Transverse colon (tissue), 4 donors: ENCODE data around the gene PIP5K1B. TPM values are rescaled to one million over a fixed set of nuclear protein-coding genes. Genes with fewer than 3 reads are reported as not detected.

Experiments
- DNase-seq: peaks from one replicate; pipeline ENCODE4 v3.0.0-alpha.2; 2019
- H3K27ac ChIP-seq, 4 donors: fragments of 200-600 bp; sonication (generic); 2 replicates each; pipeline ENCODE4 v1.5.1; 2016 to 2018; ENCODE audit warnings: inconsistent platforms in 4 of 4
- H3K27me3 ChIP-seq: fragments of 200-600 bp; sonication (generic); 2 replicates; pipeline ENCODE4 v1.5.1; 2017; ENCODE audit warnings: inconsistent platforms
- H3K36me3 ChIP-seq, 4 donors: fragments of 200-600 bp; sonication (generic); 2 replicates each; pipeline ENCODE4 v1.5.1; 2017 to 2019; ENCODE audit warnings: inconsistent platforms in 4 of 4
- H3K4me1 ChIP-seq, 4 donors: fragments of 200-600 bp; sonication (generic); 2 replicates each; pipeline ENCODE4 v1.5.1; 2017 to 2020; ENCODE audit warnings: inconsistent platforms in 4 of 4
- H3K4me3 ChIP-seq, 4 donors: fragments of 200-600 bp; sonication (generic); 1 replicate in 1 of 4; 2 replicates in 3 of 4; pipeline versions ENCODE4 v1.5.1 to v1.6.1; 2017 to 2019; ENCODE audit warnings: inconsistent platforms in 4 of 4
- H3K9me3 ChIP-seq, 2 donors: fragments of 200-600 bp; sonication (generic); 2 replicates each; pipeline ENCODE4 v1.5.1; 2017 to 2019; ENCODE audit warnings: inconsistent platforms in 2 of 2
- EP300 ChIP-seq: sonication (generic); formaldehyde crosslinking; IDR thresholded peaks from one replicate; pipeline ENCODE4 v1.6.1; 2017; ENCODE audit warnings: antibody characterized with exemption, low read depth
- POLR2A ChIP-seq: fragments of 450-650 bp; IDR thresholded peaks from one replicate; pipeline ENCODE4 v1.6.1; 2016; ENCODE audit warnings: antibody characterized with exemption, mild to moderate bottlenecking, moderate library complexity
- POLR2AphosphoS5 ChIP-seq, 3 donors: sonication (generic); formaldehyde crosslinking; IDR thresholded peaks; one replicate each; pipeline ENCODE4 v1.6.1; 2016; ENCODE audit warnings: antibody characterized with exemption in 3 of 3
- WGBS, 2 donors: methylation state at CpG; one replicate each; pipeline ENCODE4 v1.1.5; 2018; ENCODE audit warnings: low coverage in 1 of 2; 5-methylcytosine and 5-hydroxymethylcytosine counted together
- in situ Hi-C, 4 donors: fragments of 200-750 bp; cut with MboI; loops; one replicate each; pipeline versions ENCODE4 v1.15.0 to v1.15.1; 2017; ENCODE audit warnings: low sequenced_read_pairs in 3 of 4, low pct_ligation_motif_present in 1 of 4, low pct_unique_long_range_greater_than_20kb in 1 of 4
- intact Hi-C: fragments of 100-400 bp; cut with DNase I; formaldehyde crosslinking; loops from one replicate; pipeline ENCODE4 v1.15.1; 2023; ENCODE audit warnings: low total_unique reads
- total RNA-seq, 4 donors: library from RNA; depleted of rRNA; stranded (reverse); fragments of >200 nt; gene quantifications; one replicate each; pipeline ENCODE4 v1.1.0, GENCODE V29; 2016
- TF ChIP-seq, protein P1 (sequence below), 5 experiments: fragments of 200-600 bp in 3 of 5; fragments of 450-650 bp in 2 of 5; sonication (generic) in 3 of 5; IDR thresholded peaks; 1 replicate in 2 of 5; 2 replicates in 3 of 5; pipeline ENCODE4 v1.5.1; 2016 to 2017; ENCODE audit warnings: antibody characterized with exemption in 5 of 5, inconsistent platforms in 3 of 5, mild to moderate bottlenecking in 2 of 5, moderate library complexity in 1 of 5

Gene PIP5K1B
- total RNA-seq, 4 donors from 2014 or later, result 45.6 to 104 (median 76.0) TPM

DNA sequence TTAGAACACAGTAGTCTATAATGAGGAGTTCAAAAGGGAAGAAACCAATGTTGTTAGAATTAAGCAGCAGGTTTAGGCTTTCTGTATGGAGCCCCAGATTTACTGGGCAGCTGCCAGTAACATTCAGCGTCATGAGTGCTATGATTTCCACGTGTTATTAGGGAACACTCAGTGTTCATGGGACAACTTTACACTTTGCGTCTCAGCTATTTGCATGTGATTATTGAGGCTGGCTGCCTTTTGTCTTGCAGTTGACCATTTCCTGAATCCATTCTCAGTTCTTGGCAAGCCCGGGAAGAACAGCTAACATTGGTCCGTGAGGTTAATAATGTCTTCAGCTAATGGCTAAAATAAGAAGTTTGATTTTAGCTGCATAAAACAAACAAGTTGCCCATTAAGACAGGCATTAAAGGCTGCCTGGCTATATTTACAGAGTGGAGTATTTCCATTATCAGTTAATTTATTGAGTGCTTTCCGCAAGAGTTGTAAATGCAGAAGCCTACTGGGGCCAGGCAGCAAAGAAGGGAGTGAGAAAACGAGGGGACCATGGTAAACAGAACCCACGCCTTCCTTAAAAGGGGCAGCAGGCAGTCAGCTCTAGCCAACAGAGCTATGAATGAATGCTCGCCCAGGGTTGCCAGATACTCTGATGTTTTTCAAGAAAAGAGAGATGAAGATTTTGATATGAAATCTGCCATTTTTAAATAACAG, 120.9 kb downstream of the PIP5K1B start:
- no peak for DNase-seq
- Histone ChIP-seq H3K27me3 (no peaks in the 10 kb centered on the region), H3K4me1 (no peaks in the 10 kb centered on the region), H3K4me3 (no peak overlapping the region), H3K36me3 (no peaks in the 10 kb centered on the region), H3K27ac (no peak overlapping the region), H3K9me3 (no peaks in the 10 kb centered on the region)
- intact Hi-C loops, result no loop called here
- in situ Hi-C loops, result loop anchor here in 1 of 4 donors (25.0 kb wide), 1 partner anchor 114 kb away; the partner anchor contains the start of gene PIP5K1B
- no peak for TF ChIP-seq POLR2A
- WGBS, 2 donors, result 63 to 77% methylated on average over 8 to 9 of the region's 9 CpGs

GRCh38 chr9:68827837-68828744, 123.1 kb downstream of the PIP5K1B start:
- intact Hi-C loops (no loop called here), in situ Hi-C loops (loop anchor here in 1 of 4 donors (25.0 kb wide), 1 partner anchor 116 kb away; the partner anchor contains the start of gene PIP5K1B)
- no peak overlapping the region for H3K27ac ChIP-seq
- no peaks in the 10 kb centered on the region for H3K36me3 ChIP-seq
- TF ChIP-seq POLR2AphosphoS5 (IDR thresholded peaks at IDR 0.05), result no peak
- no peak for TF ChIP-seq POLR2A
- TF ChIP-seq EP300, result no peak
- TF ChIP-seq, protein P1, sequence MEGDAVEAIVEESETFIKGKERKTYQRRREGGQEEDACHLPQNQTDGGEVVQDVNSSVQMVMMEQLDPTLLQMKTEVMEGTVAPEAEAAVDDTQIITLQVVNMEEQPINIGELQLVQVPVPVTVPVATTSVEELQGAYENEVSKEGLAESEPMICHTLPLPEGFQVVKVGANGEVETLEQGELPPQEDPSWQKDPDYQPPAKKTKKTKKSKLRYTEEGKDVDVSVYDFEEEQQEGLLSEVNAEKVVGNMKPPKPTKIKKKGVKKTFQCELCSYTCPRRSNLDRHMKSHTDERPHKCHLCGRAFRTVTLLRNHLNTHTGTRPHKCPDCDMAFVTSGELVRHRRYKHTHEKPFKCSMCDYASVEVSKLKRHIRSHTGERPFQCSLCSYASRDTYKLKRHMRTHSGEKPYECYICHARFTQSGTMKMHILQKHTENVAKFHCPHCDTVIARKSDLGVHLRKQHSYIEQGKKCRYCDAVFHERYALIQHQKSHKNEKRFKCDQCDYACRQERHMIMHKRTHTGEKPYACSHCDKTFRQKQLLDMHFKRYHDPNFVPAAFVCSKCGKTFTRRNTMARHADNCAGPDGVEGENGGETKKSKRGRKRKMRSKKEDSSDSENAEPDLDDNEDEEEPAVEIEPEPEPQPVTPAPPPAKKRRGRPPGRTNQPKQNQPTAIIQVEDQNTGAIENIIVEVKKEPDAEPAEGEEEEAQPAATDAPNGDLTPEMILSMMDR (IDR thresholded peaks at IDR 0.05), result no peak
- no peaks in the 10 kb centered on the region for H3K27me3 ChIP-seq
- H3K9me3 ChIP-seq, result no peaks in the 10 kb centered on the region
- H3K4me3 ChIP-seq, result no peak overlapping the region
- WGBS, 2 donors, result 58 to 85% methylated on average over 6 to 14 of the region's 14 CpGs
- no peak for DNase-seq
- no peaks in the 10 kb centered on the region for H3K4me1 ChIP-seq

DNA sequence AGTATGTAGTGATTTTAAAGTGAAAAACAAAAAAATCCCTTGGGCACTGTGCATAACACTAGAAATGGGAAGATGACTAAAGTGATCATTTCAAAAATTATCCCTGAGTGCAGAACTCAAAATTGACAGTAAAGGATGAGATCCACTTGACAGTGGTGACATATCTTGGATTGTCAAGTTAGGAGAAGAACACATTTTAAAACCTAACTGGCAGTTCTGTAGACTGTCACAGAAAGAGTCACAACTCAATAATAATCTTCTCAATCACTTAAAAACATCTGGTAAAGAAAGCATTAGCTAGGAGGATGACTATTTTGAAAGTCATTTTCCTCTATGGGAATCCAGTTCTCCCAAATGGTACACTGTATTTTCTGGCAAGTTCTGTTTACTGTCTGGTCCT, 127.1 kb downstream of the PIP5K1B start:
- in situ Hi-C loops, result loop anchor here in 1 of 4 donors (25.0 kb wide), 1 partner anchor 120 kb away; the partner anchor contains the start of gene PIP5K1B
- no peaks in the 10 kb centered on the region for H3K36me3 ChIP-seq

GRCh38 chr9:68832861-68833518, 128.0 kb downstream of the PIP5K1B start:
- Histone ChIP-seq H3K9me3 (no peaks in the 10 kb centered on the region), H3K27me3 (no peaks in the 10 kb centered on the region), H3K36me3 (no peaks in the 10 kb centered on the region), H3K27ac (no peak overlapping the region), H3K4me3 (no peak overlapping the region), H3K4me1 (no peaks in the 10 kb centered on the region)
- no peak for DNase-seq
- intact Hi-C loops, result no loop called here
- TF ChIP-seq EP300 (no peak), POLR2A (no peak), POLR2AphosphoS5 (IDR thresholded peaks at IDR 0.05) (no peak)
- TF ChIP-seq, protein P1 (IDR thresholded peaks at IDR 0.05), result no peak
- 86 to 87% methylated on average over 2 to 7 of the region's 7 CpGs for WGBS, 2 donors
- in situ Hi-C loops, result loop anchor here in 1 of 4 donors (25.0 kb wide), 1 partner anchor 121 kb away; the partner anchor contains the start of gene PIP5K1B

More for the DNA sequence above, 127.1 kb downstream of the PIP5K1B start:
- Histone ChIP-seq H3K4me1 (no peaks in the 10 kb centered on the region), H3K27ac (no peak overlapping the region), H3K27me3 (no peaks in the 10 kb centered on the region), H3K4me3 (no peak overlapping the region), H3K9me3 (no peaks in the 10 kb centered on the region)
- no peak for DNase-seq
- intact Hi-C loops, result no loop called here
- TF ChIP-seq EP300 (no peak), POLR2A (no peak), POLR2AphosphoS5 (IDR thresholded peaks at IDR 0.05) (no peak)
- TF ChIP-seq, protein P1 (IDR thresholded peaks at IDR 0.05), result no peak
